ENCODE results near the gene FREY1. TPM values are rescaled to one million over a fixed set of nuclear protein-coding genes. Genes with fewer than 3 reads are reported as not detected.

Gene FREY1
- total RNA-seq, 6 experiments from 2014 or later, result 0.38 to 0.74 (median 0.68) TPM

- Mint-ChIP-seq H3K36me3 (ENCODE audit: low read depth) (peaks cover 6% of the 10 kb centered on the region; the same call in 1 of the 2 replicates), H3K9me3 (no peaks in the 10 kb centered on the region), H3K27me3 (ENCODE audit: insufficient read depth) (no peaks in the 10 kb centered on the region; the same call in 1 of the 2 replicates), H3K4me1 (ENCODE audit: low read depth) (peaks cover 54% of the 10 kb centered on the region), H3K27ac (peak overlapping the region; percentile 94), H3K4me3 (peak overlapping the region; percentile 52)
- TF ChIP-seq CTCF (IDR thresholded peaks at IDR 0.05), result no peak
- peak; percentile 93 for DNase-seq
Measured at GRCh38 chr11:45857961-45858474, 49.1 kb downstream of the FREY1 start.

Other genes with a start within 250 kb of the FREY1 start
- gene CHST1, start 241.6 kb downstream of the FREY1 start, total RNA-seq (2021; fragmentation: NEBNext Ultra II Directional; extraction: Animal tissue kit (Norgen Biotek cat#: 25700)), result under 1 TPM in 3 of 6 experiments, not detected in 3; 0.09 to 0.14 (median 0.12) TPM
- gene SLC35C1, start 102.1 kb downstream of the FREY1 start, total RNA-seq (2021; fragmentation: NEBNext Ultra II Directional; extraction: Animal tissue kit (Norgen Biotek cat#: 25700)), result 10 to 100 TPM; 24.2 to 29.6 (median 27.4) TPM
- gene CRY2, start 59.8 kb downstream of the FREY1 start, total RNA-seq (2021; fragmentation: NEBNext Ultra II Directional; extraction: Animal tissue kit (Norgen Biotek cat#: 25700)), result 10 to 100 TPM; 12.5 to 16.4 (median 14.1) TPM
- gene MAPK8IP1, start 21.6 kb downstream of the FREY1 start, total RNA-seq (2021; fragmentation: NEBNext Ultra II Directional; extraction: Animal tissue kit (Norgen Biotek cat#: 25700)), result 10 to 100 TPM in 1 of 6 experiments, 1 to 10 TPM in 5; 7.4 to 10.0 (median 8.7) TPM
- 10 to 100 TPM; 23.4 to 27.2 (median 25.9) TPM for gene PEX16, start 10.6 kb upstream of the FREY1 start, total RNA-seq (2021; fragmentation: NEBNext Ultra II Directional; extraction: Animal tissue kit (Norgen Biotek cat#: 25700))
- not detected for gene LARGE2, start 15.4 kb upstream of the FREY1 start, total RNA-seq (2021; fragmentation: NEBNext Ultra II Directional; extraction: Animal tissue kit (Norgen Biotek cat#: 25700))
- 10 to 100 TPM; 25.5 to 32.4 (median 26.2) TPM for gene PHF21A, start 214.2 kb upstream of the FREY1 start, total RNA-seq (2021; fragmentation: NEBNext Ultra II Directional; extraction: Animal tissue kit (Norgen Biotek cat#: 25700))

Data from HFFc6 (cell line).